ENCODE data around the gene FAM117A.
"Not testable (repeated sequence)": the region's sequence is repeated elsewhere in the genome, so short reads cannot be mapped to it uniquely, and the experiment has no call there.

Gene FAM117A

GRCh38 chr17:49777563-49777962, 13.6 kb upstream of the FAM117A start:
- Mint-ChIP-seq H3K9me3 (no peaks in the 10 kb centered on the region), H3K27me3 (no peaks in the 10 kb centered on the region), H3K4me3 (no peak overlapping the region), H3K36me3 (ENCODE audit: low read depth) (no peaks in the 10 kb centered on the region), H3K4me1 (ENCODE audit: low read depth) (peaks cover 13% of the 10 kb centered on the region), H3K27ac (no peak overlapping the region)
- no peak for DNase-seq

- Mint-ChIP-seq H3K4me3 (no peak overlapping the region), H3K27me3 (no peaks in the 10 kb centered on the region), H3K9me3 (no peaks in the 10 kb centered on the region), H3K27ac (peak overlapping the region; percentile 15), H3K4me1 (ENCODE audit: low read depth) (peaks cover 13% of the 10 kb centered on the region), H3K36me3 (ENCODE audit: low read depth) (no peaks in the 10 kb centered on the region)
- no peak for DNase-seq
These were observed 12.8 kb upstream of the FAM117A start for GRCh38 chr17:49776551-49777300.

- Mint-ChIP-seq H3K9me3 (no peaks in the 10 kb centered on the region), H3K36me3 (ENCODE audit: low read depth) (no peaks in the 10 kb centered on the region), H3K4me3 (no peak overlapping the region), H3K27ac (no peak overlapping the region), H3K27me3 (no peaks in the 10 kb centered on the region), H3K4me1 (ENCODE audit: low read depth) (peaks cover 10% of the 10 kb centered on the region)
- DNase-seq, result no peak
These were observed 11.8 kb upstream of the FAM117A start for GRCh38 chr17:49775546-49776260.

GRCh38 chr17:49766918-49767530, 3.1 kb upstream of the FAM117A start:
- Mint-ChIP-seq H3K4me3 (no peak overlapping the region), H3K27ac (no peak overlapping the region), H3K4me1 (ENCODE audit: low read depth) (peaks cover 23% of the 10 kb centered on the region), H3K36me3 (ENCODE audit: low read depth) (peaks cover 6% of the 10 kb centered on the region), H3K27me3 (no peaks in the 10 kb centered on the region), H3K9me3 (no peaks in the 10 kb centered on the region)
- DNase-seq, result no peak

GRCh38 chr17:49764559-49765180, 739 bp upstream of the FAM117A start:
- Mint-ChIP-seq H3K9me3 (no peaks in the 10 kb centered on the region), H3K27me3 (no peaks in the 10 kb centered on the region), H3K36me3 (ENCODE audit: low read depth) (peaks cover 9% of the 10 kb centered on the region), H3K4me1 (ENCODE audit: low read depth) (peaks cover 46% of the 10 kb centered on the region), H3K27ac (peak overlapping the region; percentile 73), H3K4me3 (peak overlapping the region; percentile 79)
- DNase-seq, result no peak

- Mint-ChIP-seq H3K27me3 (no peaks in the 10 kb centered on the region), H3K27ac (peak overlapping the region; percentile 93), H3K4me3 (peak overlapping the region; percentile 87), H3K9me3 (no peaks in the 10 kb centered on the region), H3K4me1 (ENCODE audit: low read depth) (peaks cover 64% of the 10 kb centered on the region), H3K36me3 (ENCODE audit: low read depth) (peaks cover 18% of the 10 kb centered on the region)
- no peak for DNase-seq
These were observed 1.6 kb downstream of the FAM117A start for GRCh38 chr17:49762151-49762941.

GRCh38 chr17:49760932-49761558, 2.9 kb downstream of the FAM117A start:
- peak overlapping the region; percentile 78 for H3K27ac Mint-ChIP-seq
- no peak for DNase-seq
- H3K36me3 Mint-ChIP-seq (ENCODE audit: low read depth), result peaks cover 27% of the 10 kb centered on the region
- peak overlapping the region; percentile 51 for H3K4me3 Mint-ChIP-seq
- H3K9me3 Mint-ChIP-seq, result no peaks in the 10 kb centered on the region
- no peaks in the 10 kb centered on the region for H3K27me3 Mint-ChIP-seq
- H3K4me1 Mint-ChIP-seq (ENCODE audit: low read depth), result peaks cover 76% of the 10 kb centered on the region

- H3K4me1 Mint-ChIP-seq (ENCODE audit: low read depth), result peaks cover 81% of the 10 kb centered on the region
- peak overlapping the region; percentile 78 for H3K27ac Mint-ChIP-seq
- H3K4me3 Mint-ChIP-seq, result no peak overlapping the region
- no peaks in the 10 kb centered on the region for H3K27me3 Mint-ChIP-seq
- DNase-seq, result no peak
- H3K9me3 Mint-ChIP-seq, result no peaks in the 10 kb centered on the region
- H3K36me3 Mint-ChIP-seq (ENCODE audit: low read depth), result peaks cover 30% of the 10 kb centered on the region
These were observed 3.6 kb downstream of the FAM117A start for GRCh38 chr17:49760296-49760695.

GRCh38 chr17:49759203-49759602, 4.7 kb downstream of the FAM117A start:
- H3K4me1 Mint-ChIP-seq (ENCODE audit: low read depth), result peaks cover 80% of the 10 kb centered on the region
- H3K4me3 Mint-ChIP-seq, result no peak overlapping the region
- no peaks in the 10 kb centered on the region for H3K27me3 Mint-ChIP-seq
- H3K9me3 Mint-ChIP-seq, result no peaks in the 10 kb centered on the region
- DNase-seq, result no peak
- H3K27ac Mint-ChIP-seq, result peak overlapping the region; percentile 33
- peaks cover 33% of the 10 kb centered on the region for H3K36me3 Mint-ChIP-seq (ENCODE audit: low read depth)

- Mint-ChIP-seq H3K27ac (peak overlapping the region; percentile 33), H3K4me1 (ENCODE audit: low read depth) (peaks cover 86% of the 10 kb centered on the region), H3K36me3 (ENCODE audit: low read depth) (peaks cover 32% of the 10 kb centered on the region)
- H3K9me3 Mint-ChIP-seq, H3K27me3 Mint-ChIP-seq, DNase-seq, H3K4me3 Mint-ChIP-seq: not testable (repeated sequence)
These were observed 5.4 kb downstream of the FAM117A start for GRCh38 chr17:49758464-49759010.

GRCh38 chr17:49757151-49757777, 6.7 kb downstream of the FAM117A start:
- H3K27ac Mint-ChIP-seq, result peak overlapping the region; percentile 73
- peaks cover 89% of the 10 kb centered on the region for H3K4me1 Mint-ChIP-seq (ENCODE audit: low read depth)
- H3K9me3 Mint-ChIP-seq, result no peaks in the 10 kb centered on the region
- no peaks in the 10 kb centered on the region for H3K27me3 Mint-ChIP-seq
- DNase-seq, result no peak
- no peak overlapping the region for H3K4me3 Mint-ChIP-seq
- peaks cover 31% of the 10 kb centered on the region for H3K36me3 Mint-ChIP-seq (ENCODE audit: low read depth)

- peak overlapping the region; percentile 73 for H3K27ac Mint-ChIP-seq
These were observed 7.4 kb downstream of the FAM117A start for GRCh38 chr17:49756323-49757150.

More at GRCh38 chr17:49756323-49757150, 7.4 kb downstream of the FAM117A start:
- H3K27me3 Mint-ChIP-seq, result no peaks in the 10 kb centered on the region
- DNase-seq, result no peak
- peaks cover 31% of the 10 kb centered on the region for H3K36me3 Mint-ChIP-seq (ENCODE audit: low read depth)
- H3K9me3 Mint-ChIP-seq, result no peaks in the 10 kb centered on the region
- no peak overlapping the region for H3K4me3 Mint-ChIP-seq
- H3K4me1 Mint-ChIP-seq (ENCODE audit: low read depth), result peaks cover 85% of the 10 kb centered on the region
